ENCODE measurements around the gene FJX1. TPM values are rescaled to one million over a fixed set of nuclear protein-coding genes. Genes with fewer than 3 reads are reported as not detected.
A peak's percentile ranks its signal among the peaks of the same experiment; 100 is the strongest.

FJX1 gene
- total RNA-seq, 1 donor from 2014 or later, result 1.5 TPM

- H3K9me3 ChIP-seq, result no peaks in the 10 kb centered on the region
- no peak for DNase-seq
- no peaks in the 10 kb centered on the region for H3K36me3 ChIP-seq
- no peak overlapping the region for H3K4me3 ChIP-seq
- ATAC-seq, result no peak
- no peaks in the 10 kb centered on the region for H3K4me1 ChIP-seq
- no peak for TF ChIP-seq CTCF (IDR thresholded peaks at IDR 0.05)
- no peak overlapping the region for H3K27ac ChIP-seq
- H3K27me3 ChIP-seq (ENCODE audit: low read depth), result no peaks in the 10 kb centered on the region
- intact Hi-C loops (cut with DNase I), result no loop called here
Observed at GRCh38 chr11:35588627-35589026, 29.6 kb upstream of the FJX1 start.

GRCh38 chr11:35589281-35589680, 29.0 kb upstream of the FJX1 start:
- ATAC-seq (no peak), DNase-seq (no peak)
- H3K27ac ChIP-seq, result no peak overlapping the region
- no peak for TF ChIP-seq CTCF (IDR thresholded peaks at IDR 0.05)
- H3K4me3 ChIP-seq, result no peak overlapping the region
- no peaks in the 10 kb centered on the region for H3K36me3 ChIP-seq
- intact Hi-C loops (cut with DNase I), result no loop called here
- H3K4me1 ChIP-seq, result no peaks in the 10 kb centered on the region
- H3K27me3 ChIP-seq (ENCODE audit: low read depth), result no peaks in the 10 kb centered on the region
- no peaks in the 10 kb centered on the region for H3K9me3 ChIP-seq

GRCh38 chr11:35590412-35590811, 27.8 kb upstream of the FJX1 start:
- intact Hi-C loops (cut with DNase I), result no loop called here
- H3K4me1 ChIP-seq, result no peaks in the 10 kb centered on the region

GRCh38 chr11:35593143-35593542, 25.1 kb upstream of the FJX1 start:
- H3K27ac ChIP-seq, result no peak overlapping the region
- H3K27me3 ChIP-seq (ENCODE audit: low read depth), result no peaks in the 10 kb centered on the region
- no peaks in the 10 kb centered on the region for H3K9me3 ChIP-seq
- no peaks in the 10 kb centered on the region for H3K36me3 ChIP-seq
- intact Hi-C loops (cut with DNase I), result no loop called here
- TF ChIP-seq CTCF (IDR thresholded peaks at IDR 0.05), result no peak
- peak; percentile 42 to 79 for ATAC-seq
- H3K4me3 ChIP-seq, result no peak overlapping the region
- no peak for DNase-seq
- H3K4me1 ChIP-seq, result no peaks in the 10 kb centered on the region

More at GRCh38 chr11:35590412-35590811, 27.8 kb upstream of the FJX1 start:
- no peak for DNase-seq
- TF ChIP-seq CTCF (IDR thresholded peaks at IDR 0.05), result no peak
- Histone ChIP-seq H3K27me3 (ENCODE audit: low read depth) (no peaks in the 10 kb centered on the region), H3K9me3 (no peaks in the 10 kb centered on the region), H3K4me3 (no peak overlapping the region), H3K36me3 (no peaks in the 10 kb centered on the region), H3K27ac (no peak overlapping the region)
- ATAC-seq, result no peak

- intact Hi-C loops (cut with DNase I), result no loop called here
- ATAC-seq, result peak in 1 of 2 donors; percentile 21
- Histone ChIP-seq H3K27ac (no peak overlapping the region), H3K9me3 (no peaks in the 10 kb centered on the region), H3K27me3 (ENCODE audit: low read depth) (no peaks in the 10 kb centered on the region), H3K4me1 (no peaks in the 10 kb centered on the region), H3K4me3 (no peak overlapping the region), H3K36me3 (no peaks in the 10 kb centered on the region)
- no peak for DNase-seq
- TF ChIP-seq CTCF (IDR thresholded peaks at IDR 0.05), result no peak
Observed at GRCh38 chr11:35594680-35595079, 23.6 kb upstream of the FJX1 start.
